A673 (cell line): ENCODE results near the gene SND1. TPM values are rescaled to one million over a fixed set of nuclear protein-coding genes. Genes with fewer than 3 reads are reported as not detected.

Experiments
- BruUV-seq: library from RNA; stranded (reverse); fragments of 400-500 nt; replicated peaks from 2 replicates; lab custom pipeline; 2021; lab: Mats Ljungman, UMichigan
- CTCF ChIA-PET: fragments of 300-600 bp; sonication (Branson Sonifier 250); formaldehyde crosslinking; loops from one replicate; lab custom pipeline; 2022; ENCODE audit warnings: antibody characterized with exemption; lab: Charles Lee
- POLR2A ChIA-PET: fragments of 300-600 bp; sonication (Branson Sonifier 250); formaldehyde crosslinking; loops from one replicate; lab custom pipeline; 2022; ENCODE audit warnings: antibody characterized with exemption; ENCODE audit not compliant: low non-redundant PET; lab: Charles Lee
- DNase-seq: peaks from one replicate; pipeline ENCODE4 v3.0.0-alpha.2; 2015; ENCODE audit warnings: low spot score
- H3K27ac ChIP-seq: fragments of 200-600 bp; sonication (generic); 2 replicates; pipeline ENCODE4 v1.5.1; 2016; ENCODE audit warnings: mixed run types, low read depth, mild to moderate bottlenecking, mixed read lengths, antibody characterized with exemption, low read length; ENCODE audit not compliant: poor library complexity, severe bottlenecking
- H3K27me3 ChIP-seq: fragments of 200-600 bp; sonication (generic); replicated peaks from 2 replicates; pipeline ENCODE4 v1.6.1; 2017; ENCODE audit warnings: mixed run types, low read depth, mild to moderate bottlenecking, mixed read lengths, antibody characterized with exemption, low read length; ENCODE audit not compliant: insufficient read depth, poor library complexity
- H3K36me3 ChIP-seq: fragments of 200-600 bp; sonication (generic); 2 replicates; pipeline ENCODE4 v1.6.1; 2016; ENCODE audit warnings: mixed run types, mild to moderate bottlenecking, mixed read lengths, antibody characterized with exemption, low read length; ENCODE audit not compliant: insufficient read depth, poor library complexity, severe bottlenecking
- H3K4me1 ChIP-seq: fragments of 200-600 bp; sonication (generic); 2 replicates; pipeline ENCODE4 v1.6.1; 2017; ENCODE audit warnings: mixed run types, mild to moderate bottlenecking, mixed read lengths, antibody characterized with exemption, low read length; ENCODE audit not compliant: insufficient read depth, poor library complexity, severe bottlenecking
- H3K4me3 ChIP-seq: fragments of 200-600 bp; sonication (generic); 2 replicates; pipeline ENCODE4 v1.5.1; 2016; ENCODE audit warnings: low read depth, mixed run types, mild to moderate bottlenecking, mixed read lengths, low read length; ENCODE audit not compliant: poor library complexity, severe bottlenecking
- H3K9me3 ChIP-seq: fragments of 200-600 bp; sonication (generic); 2 replicates; pipeline ENCODE4 v1.6.1; 2016; ENCODE audit warnings: mixed run types, low read depth, mild to moderate bottlenecking, mixed read lengths, antibody characterized with exemption, low read length; ENCODE audit not compliant: poor library complexity, severe bottlenecking
- EZH2 ChIP-seq: fragments of 200-600 bp; sonication (generic); IDR thresholded peaks from 2 replicates; pipeline ENCODE4 v1.6.1; 2017; ENCODE audit warnings: borderline replicate concordance, low read depth, mild to moderate bottlenecking, mixed read lengths, antibody characterized with exemption, low read length; ENCODE audit not compliant: poor library complexity, severe bottlenecking
- intact Hi-C: fragments of 100-400 bp; cut with micrococcal nuclease; formaldehyde crosslinking; loops from one replicate; pipeline ENCODE4 v1.10.0; 2022; ENCODE audit not compliant: unreplicated experiment
- total RNA-seq: library from RNA; stranded (reverse); gene quantifications from 2 replicates; pipeline ENCODE4 v1.2.3, GENCODE V29; 2021
- TF ChIP-seq, protein P1 (sequence below): fragments of 300-800, 200-600 bp; sonication (generic); conservative IDR thresholded peaks from 2 replicates; pipeline ENCODE4 v1.5.1; 2017; ENCODE audit warnings: low read depth, mild to moderate bottlenecking, antibody characterized with exemption, low read length, moderate library complexity, mixed read lengths

The SND1 gene
- total RNA-seq, 1 experiment from 2014 or later, result 177 TPM

DNA sequence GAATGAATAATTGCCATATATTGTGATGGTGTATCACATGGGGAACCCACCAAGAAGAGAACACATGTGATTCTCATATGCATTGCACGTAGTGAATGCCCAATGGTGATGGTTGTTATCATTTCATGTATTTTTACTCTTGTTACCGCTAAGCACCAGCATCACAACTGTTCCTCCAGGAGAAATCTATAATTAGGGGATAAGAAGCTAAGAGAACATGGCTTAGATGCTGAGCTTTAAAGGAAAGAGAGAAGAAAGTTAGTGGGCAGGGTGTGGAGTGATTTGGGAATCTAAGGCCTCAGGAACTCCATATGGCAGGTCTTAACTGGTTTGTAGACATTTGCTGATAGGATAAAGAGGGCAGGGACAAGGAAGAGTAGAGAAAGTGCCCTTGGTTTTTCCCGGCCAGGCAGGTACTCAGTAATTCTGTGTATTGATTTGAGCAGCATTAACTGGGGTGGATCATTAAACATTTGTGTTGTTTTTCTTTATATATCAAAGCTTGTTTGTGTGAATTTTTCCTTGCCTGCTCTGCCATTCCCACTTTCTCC, 233.3 kb downstream of the SND1 start:
- Histone ChIP-seq H3K27me3 (no peaks in the 10 kb centered on the region), H3K4me1 (peaks cover 9% of the 10 kb centered on the region), H3K9me3 (no peaks in the 10 kb centered on the region), H3K36me3 (peaks cover 11% of the 10 kb centered on the region), H3K27ac (no peak overlapping the region), H3K4me3 (no peak overlapping the region)
- intact Hi-C loops, result no loop called here
- CTCF ChIA-PET, result no interaction called here
- no TSS peak for BruUV-seq
- TF ChIP-seq, protein P1, sequence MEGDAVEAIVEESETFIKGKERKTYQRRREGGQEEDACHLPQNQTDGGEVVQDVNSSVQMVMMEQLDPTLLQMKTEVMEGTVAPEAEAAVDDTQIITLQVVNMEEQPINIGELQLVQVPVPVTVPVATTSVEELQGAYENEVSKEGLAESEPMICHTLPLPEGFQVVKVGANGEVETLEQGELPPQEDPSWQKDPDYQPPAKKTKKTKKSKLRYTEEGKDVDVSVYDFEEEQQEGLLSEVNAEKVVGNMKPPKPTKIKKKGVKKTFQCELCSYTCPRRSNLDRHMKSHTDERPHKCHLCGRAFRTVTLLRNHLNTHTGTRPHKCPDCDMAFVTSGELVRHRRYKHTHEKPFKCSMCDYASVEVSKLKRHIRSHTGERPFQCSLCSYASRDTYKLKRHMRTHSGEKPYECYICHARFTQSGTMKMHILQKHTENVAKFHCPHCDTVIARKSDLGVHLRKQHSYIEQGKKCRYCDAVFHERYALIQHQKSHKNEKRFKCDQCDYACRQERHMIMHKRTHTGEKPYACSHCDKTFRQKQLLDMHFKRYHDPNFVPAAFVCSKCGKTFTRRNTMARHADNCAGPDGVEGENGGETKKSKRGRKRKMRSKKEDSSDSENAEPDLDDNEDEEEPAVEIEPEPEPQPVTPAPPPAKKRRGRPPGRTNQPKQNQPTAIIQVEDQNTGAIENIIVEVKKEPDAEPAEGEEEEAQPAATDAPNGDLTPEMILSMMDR, result no peak
- TF ChIP-seq EZH2, result no peak
- DNase-seq, result no peak
- POLR2A ChIA-PET, result no interaction called here

DNA sequence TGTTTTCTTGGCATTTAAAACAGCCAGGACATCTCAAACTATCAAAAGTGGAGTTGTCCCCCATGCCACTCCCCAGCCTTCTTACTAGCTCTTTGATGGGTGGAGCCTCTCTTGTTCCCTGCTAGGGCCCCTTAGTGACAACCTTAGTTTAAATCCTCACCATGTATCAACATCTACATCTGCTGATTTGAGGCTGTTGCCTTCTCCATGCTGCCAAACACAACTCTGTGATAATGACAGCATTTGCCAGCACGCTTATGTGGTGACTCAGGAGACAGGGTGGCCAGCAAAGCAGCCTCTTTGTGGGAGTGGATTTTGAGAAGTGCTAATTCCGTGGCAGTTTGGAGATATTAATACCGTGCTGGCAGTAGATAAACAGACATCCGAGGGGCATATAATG, 233.8 kb downstream of the SND1 start:
- Histone ChIP-seq H3K4me1 (peaks cover 9% of the 10 kb centered on the region), H3K36me3 (peaks cover 11% of the 10 kb centered on the region), H3K9me3 (no peaks in the 10 kb centered on the region), H3K27me3 (no peaks in the 10 kb centered on the region), H3K27ac (no peak overlapping the region), H3K4me3 (no peak overlapping the region)
- POLR2A ChIA-PET, result no interaction called here
- no TSS peak for BruUV-seq
- DNase-seq, result peak; percentile 40
- CTCF ChIA-PET, result interaction anchor here (0.7 kb wide), 1 partner anchor 324 kb away, joined by 3 read pairs; no protein-coding TSS in a partner anchor
- intact Hi-C loops, result no loop called here
- TF ChIP-seq, protein P1, result no peak
- TF ChIP-seq EZH2, result no peak

GRCh38 chr7:127886248-127886647, 234.3 kb downstream of the SND1 start:
- no TSS peak for BruUV-seq
- Histone ChIP-seq H3K27me3 (no peaks in the 10 kb centered on the region), H3K4me1 (peaks cover 9% of the 10 kb centered on the region), H3K4me3 (no peak overlapping the region), H3K36me3 (peaks cover 11% of the 10 kb centered on the region), H3K9me3 (no peaks in the 10 kb centered on the region), H3K27ac (no peak overlapping the region)
- intact Hi-C loops, result no loop called here
- ChIA-PET POLR2A (no interaction called here), CTCF (interaction anchor here (0.7 kb wide), 1 partner anchor 323 kb away, joined by 3 read pairs; no protein-coding TSS in a partner anchor)
- TF ChIP-seq, protein P1, result no peak
- TF ChIP-seq EZH2, result no peak
- no peak for DNase-seq
